HCT116 (cell line): ENCODE results near the gene STK16. TPM values are rescaled to one million over a fixed set of nuclear protein-coding genes. Genes with fewer than 3 reads are reported as not detected.

ENCODE experiments used
- ATAC-seq: fragments of 200-7000 bp; cut with Tn5 transposase; 2 replicates; pipeline ENCODE4 v1.9.1; 2020; ENCODE audit warnings: mild to moderate bottlenecking, moderate library complexity
- BruUV-seq: library from RNA; stranded (reverse); fragments of 400-500 nt; replicated peaks from 2 replicates; lab custom pipeline; 2021; lab: Mats Ljungman, UMichigan
- CTCF ChIA-PET: fragments of 300-600 bp; sonication (Branson Sonifier 250); formaldehyde crosslinking; loops from one replicate; lab custom pipeline; 2021; ENCODE audit warnings: antibody characterized with exemption; lab: Charles Lee
- POLR2A ChIA-PET: fragments of 300-600, 350-600 bp; sonication (Branson Sonifier 250); formaldehyde crosslinking; loops from one replicate; lab custom pipeline; 2021; ENCODE audit warnings: antibody characterized with exemption; lab: Charles Lee
- RAD21 ChIA-PET, 2 experiments: fragments of 300-600 bp; sonication (Branson Sonifier 250); formaldehyde crosslinking; loops; one replicate each; lab custom pipeline; 2023; ENCODE audit warnings: low total read pairs in 2 of 2; ENCODE audit not compliant: uncharacterized antibody in 2 of 2, unreplicated experiment in 2 of 2, low non-redundant PET in 1 of 2; lab: Charles Lee
- DNase-seq: peaks from one replicate; pipeline ENCODE4 v3.0.0-alpha.2; 2010; ENCODE audit warnings: low read depth, low spot score
- H2AFZ ChIP-seq: fragments of 200-600 bp; shearing (Covaris generic), sonication (generic); 2 replicates; pipeline ENCODE4 v1.6.1; 2017; ENCODE audit warnings: low read depth, mixed run types, mixed read lengths, antibody characterized with exemption, low read length; ENCODE audit not compliant: poor library complexity, severe bottlenecking
- H3K27ac ChIP-seq: 2 replicates; pipeline ENCODE4 v1.5.1; 2012; ENCODE audit warnings: low read depth, low read length
- H3K27me3 ChIP-seq: fragments of 200-600 bp; sonication (generic); 2 replicates; pipeline ENCODE4 v1.6.1; 2016; ENCODE audit warnings: mixed run types, low read length, mixed read lengths; ENCODE audit not compliant: insufficient read depth
- H3K36me3 ChIP-seq, 2 experiments: fragments of 200-500 bp in 1 of 2; fragments of 200-600 bp in 1 of 2; sonication (Bioruptor generic) in 1 of 2; sonication (generic) in 1 of 2; 2 replicates each; pipeline versions ENCODE4 v1.5.1 to v1.6.1; 2014 to 2016; ENCODE audit warnings: low read length in 2 of 2, inconsistent platforms in 1 of 2, mixed read lengths in 1 of 2, mixed run types in 1 of 2; ENCODE audit not compliant: insufficient read depth in 2 of 2, control insufficient read depth in 1 of 2
- H3K4me1 ChIP-seq, 2 experiments: fragments of 200-600 bp in 1 of 2; sonication (generic) in 1 of 2; 2 replicates each; pipeline versions ENCODE4 v1.5.1 to v1.6.1; 2012 to 2017; ENCODE audit warnings: low read length in 2 of 2, inconsistent platforms in 1 of 2, mild to moderate bottlenecking in 1 of 2, mixed read lengths in 1 of 2, mixed run types in 1 of 2, moderate library complexity in 1 of 2; ENCODE audit not compliant: insufficient read depth in 2 of 2, control insufficient read depth in 1 of 2
- H3K4me2 ChIP-seq: fragments of 200-600 bp; sonication (generic); 2 replicates; pipeline ENCODE4 v1.6.1; 2017; ENCODE audit warnings: mixed run types, low read length, mixed read lengths
- H3K4me3 ChIP-seq, 2 experiments: fragments of 200-600 bp in 1 of 2; sonication (generic) in 1 of 2; replicated peaks in 1 of 2; 2 replicates each; pipeline ENCODE4 v1.5.1; 2011 to 2016; ENCODE audit warnings: low read length in 2 of 2, control low read depth in 1 of 2, low read depth in 1 of 2, mild to moderate bottlenecking in 1 of 2, mixed read lengths in 1 of 2, mixed run types in 1 of 2
- H3K79me2 ChIP-seq: fragments of 200-600 bp; sonication (generic); 2 replicates; pipeline ENCODE4 v1.6.1; 2017; ENCODE audit warnings: mild to moderate bottlenecking, mixed run types, low read length, moderate library complexity, mixed read lengths; ENCODE audit not compliant: insufficient read depth
- H3K9ac ChIP-seq: fragments of 200-600 bp; sonication (generic); 2 replicates; pipeline ENCODE4 v1.6.1; 2016; ENCODE audit warnings: low read length, mixed read lengths
- H3K9me2 ChIP-seq: fragments of 200-600 bp; sonication (generic), shearing (Covaris generic); 2 replicates; pipeline ENCODE4 v1.6.1; 2017; ENCODE audit warnings: mixed run types, mild to moderate bottlenecking, moderate library complexity; ENCODE audit not compliant: insufficient read depth
- H3K9me3 ChIP-seq, 2 experiments: fragments of 200-500 bp in 1 of 2; fragments of 200-600 bp in 1 of 2; sonication (Bioruptor generic) in 1 of 2; sonication (generic) in 1 of 2; 2 replicates each; pipeline ENCODE4 v1.6.1; 2014 to 2017; ENCODE audit warnings: low read length in 2 of 2, mixed read lengths in 2 of 2, inconsistent platforms in 1 of 2, low read depth in 1 of 2, mild to moderate bottlenecking in 1 of 2, mixed run types in 1 of 2, moderate library complexity in 1 of 2; ENCODE audit not compliant: control insufficient read depth in 1 of 2, insufficient read depth in 1 of 2
- H4K20me1 ChIP-seq: fragments of 200-600 bp; sonication (generic), shearing (Covaris generic); 2 replicates; pipeline ENCODE4 v1.6.1; 2017; ENCODE audit warnings: mixed run types, mild to moderate bottlenecking, moderate library complexity; ENCODE audit not compliant: insufficient read depth
- ATF3 ChIP-seq: IDR thresholded peaks from 2 replicates; pipeline ENCODE4 v1.6.1; 2012
- CBX3 ChIP-seq: IDR thresholded peaks from 2 replicates; pipeline ENCODE4 v1.6.1; 2012; ENCODE audit warnings: low read depth
- CEBPB ChIP-seq: IDR thresholded peaks from 2 replicates; pipeline ENCODE4 v1.6.1; 2012; ENCODE audit warnings: low read depth
- CTCF ChIP-seq, 3 experiments: fragments of 200-600 bp in 1 of 3; sonication (generic) in 1 of 3; IDR thresholded peaks in 2 of 3; conservative IDR thresholded peaks in 1 of 3; 2 replicates each; pipeline ENCODE4 v1.5.1; 2012 to 2017; ENCODE audit warnings: low read depth in 2 of 3, low read length in 2 of 3, antibody characterized with exemption in 1 of 3, borderline replicate concordance in 1 of 3, control low read depth in 1 of 3, mild to moderate bottlenecking in 1 of 3, mixed read lengths in 1 of 3, mixed run types in 1 of 3, moderate library complexity in 1 of 3; ENCODE audit not compliant: insufficient read depth in 1 of 3
- EGR1 ChIP-seq: IDR thresholded peaks from 2 replicates; pipeline ENCODE4 v1.6.1; 2012; ENCODE audit warnings: low read depth
- ELF1 ChIP-seq: IDR thresholded peaks from 2 replicates; pipeline ENCODE4 v1.6.1; 2012; ENCODE audit warnings: low read depth, borderline replicate concordance
- EZH2 ChIP-seq: fragments of 200-600 bp; sonication (generic); IDR thresholded peaks from 2 replicates; pipeline ENCODE4 v1.6.1; 2017; ENCODE audit warnings: antibody characterized with exemption, mixed run types
- EZH2phosphoT487 ChIP-seq: fragments of 200-600 bp; IDR thresholded peaks from 2 replicates; pipeline ENCODE4 v1.6.1; 2018; ENCODE audit warnings: antibody characterized with exemption, borderline replicate concordance
- FOSL1 ChIP-seq: IDR thresholded peaks from 2 replicates; pipeline ENCODE4 v1.6.1; 2012; ENCODE audit warnings: low read depth
- JUND ChIP-seq: IDR thresholded peaks from 2 replicates; pipeline ENCODE4 v1.6.1; 2012
- MAX ChIP-seq: IDR thresholded peaks from 2 replicates; pipeline ENCODE4 v1.6.1; 2012
- POLR2A ChIP-seq: IDR thresholded peaks from 2 replicates; pipeline ENCODE4 v1.7.0; 2011; ENCODE audit warnings: borderline replicate concordance; ENCODE audit not compliant: insufficient read depth, insufficient read length; ENCODE audit errors: extremely low read depth
- POLR2AphosphoS5 ChIP-seq: IDR thresholded peaks from 2 replicates; pipeline ENCODE4 v1.6.1; 2011; ENCODE audit warnings: mild to moderate bottlenecking, low read depth, low read length, moderate library complexity
- RAD21 ChIP-seq: IDR thresholded peaks from 2 replicates; pipeline ENCODE4 v1.6.1; 2012; ENCODE audit warnings: low read depth, mild to moderate bottlenecking
- SIN3A ChIP-seq: IDR thresholded peaks from 2 replicates; pipeline ENCODE4 v1.6.1; 2012; ENCODE audit warnings: low read depth
- SP1 ChIP-seq: IDR thresholded peaks from 2 replicates; pipeline ENCODE4 v1.6.1; 2012; ENCODE audit warnings: low read depth
- SRF ChIP-seq: IDR thresholded peaks from 2 replicates; pipeline ENCODE4 v1.6.1; 2012; ENCODE audit warnings: low read depth
- YY1 ChIP-seq: IDR thresholded peaks from 2 replicates; pipeline ENCODE4 v1.6.1; 2011; ENCODE audit warnings: low read length, low read depth, moderate library complexity, mild to moderate bottlenecking; ENCODE audit not compliant: insufficient replicate concordance; ENCODE audit errors: extremely low read depth
- ZFX ChIP-seq: fragments of 450-650 bp; IDR thresholded peaks from 2 replicates; pipeline ENCODE4 v1.6.1; 2017
- intact Hi-C: fragments of 100-400 bp; cut with micrococcal nuclease; formaldehyde crosslinking; loops from 2 replicates; pipeline ENCODE4 v1.10.0; 2022
- total RNA-seq: library from RNA; stranded (reverse); gene quantifications from one replicate; pipeline ENCODE4 v1.2.1, GENCODE V29; 2021; ENCODE audit not compliant: unreplicated experiment

Gene STK16
- total RNA-seq, 1 experiment from 2014 or later: 31.4 TPM

GRCh38 chr2:219228041-219228910 lies 17.0 kb upstream of the STK16 start:
- ChIA-PET CTCF (interaction anchor here (0.9 to 2.4 kb wide), 2 partner anchors 67 kb away, joined by 3 to 12 read pairs; no protein-coding TSS in a partner anchor), POLR2A (interaction anchor here (1.3 to 1.9 kb wide), 3 partner anchors 17 to 21 kb away, joined by 4 to 7 read pairs (median 4); partner anchors contain the start of genes GLB1L and STK16), RAD21 (no interaction called here)
- Histone ChIP-seq H3K4me3 (peak overlapping the region; percentile 79 to 98), H3K4me2 (peak overlapping the region; percentile 95), H3K79me2 (peaks cover 27% of the 10 kb centered on the region), H3K4me1 (peaks cover 6 to 18% of the 10 kb centered on the region in 2 experiments; a peak in 3 of 4 replicates), H3K9me3 (no peaks in the 10 kb centered on the region), H2AFZ (no peak overlapping the region), H3K36me3 (peaks cover 21 to 32% of the 10 kb centered on the region in 2 experiments; a peak in 3 of 4 replicates), H3K9me2 (no peaks in the 10 kb centered on the region), H4K20me1 (no peaks in the 10 kb centered on the region), H3K9ac (peak overlapping the region; percentile 85), H3K27ac (peak overlapping the region; percentile 78), H3K27me3 (no peaks in the 10 kb centered on the region)
- TF ChIP-seq SP1 (no peak), CTCF (IDR thresholded peaks at IDR 0.05 in 2 of 3, conservative IDR thresholded peaks at IDR 0.05 in 1 of 3; ENCODE audit: borderline replicate concordance in 1 of 3, insufficient read depth in 1 of 3, low read depth in 2 of 3, low read length in 2 of 3) (no peak), EGR1 (no peak), EZH2phosphoT487 (no peak), JUND (no peak), SIN3A (no peak), ATF3 (no peak), CEBPB (no peak), EZH2 (no peak), ELF1 (no peak), RAD21 (no peak), POLR2AphosphoS5 (no peak), SRF (no peak), CBX3 (no peak), ZFX (no peak), YY1 (no peak), MAX (no peak), POLR2A (no peak), FOSL1 (no peak)
- intact Hi-C loops: loop anchor here (5.0 kb wide), 1 partner anchor 69 kb away; no protein-coding TSS in a partner anchor
- DNase-seq (no peak), ATAC-seq (no peak)
- BruUV-seq: TSS peak; percentile 51
